HG02588 (cell line): Measurements from ENCODE around the gene VAC14.
"Not testable (repeated sequence)": the region's sequence is repeated elsewhere in the genome, so short reads cannot be mapped to it uniquely, and the experiment has no call there.

Source experiments
- ATAC-seq: cut with Tn5 transposase; IDR thresholded peaks from one replicate; pipeline ENCODE4 v1.9.1; 2021; ENCODE audit warnings: mild to moderate bottlenecking, moderate library complexity; ENCODE audit not compliant: unreplicated experiment

Gene VAC14

DNA sequence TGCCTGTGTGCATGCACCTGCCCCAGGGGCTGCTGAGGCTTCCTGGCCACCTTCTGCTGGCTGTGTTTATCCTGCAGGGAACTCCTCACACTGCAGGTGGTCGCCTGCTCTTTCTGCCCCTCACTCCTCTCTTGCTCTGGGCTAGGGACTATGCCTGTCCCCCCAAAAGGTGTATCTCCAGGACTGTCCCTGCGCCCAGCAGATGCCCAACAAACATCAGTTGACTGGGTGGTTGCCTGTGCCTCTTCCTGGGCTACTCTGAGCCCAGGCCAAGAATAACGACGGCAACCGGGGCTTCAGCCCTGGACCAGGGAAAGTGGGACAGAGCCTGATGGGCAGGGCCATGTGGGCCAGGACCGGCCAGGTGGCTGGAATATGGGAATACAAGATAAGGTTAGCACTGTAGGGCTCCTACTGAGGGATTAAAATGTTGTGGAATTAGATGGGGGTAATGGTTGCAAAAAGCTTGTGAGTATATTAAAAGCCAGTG lies 55.4 kb downstream of the VAC14 start:
- no peak for ATAC-seq

DNA sequence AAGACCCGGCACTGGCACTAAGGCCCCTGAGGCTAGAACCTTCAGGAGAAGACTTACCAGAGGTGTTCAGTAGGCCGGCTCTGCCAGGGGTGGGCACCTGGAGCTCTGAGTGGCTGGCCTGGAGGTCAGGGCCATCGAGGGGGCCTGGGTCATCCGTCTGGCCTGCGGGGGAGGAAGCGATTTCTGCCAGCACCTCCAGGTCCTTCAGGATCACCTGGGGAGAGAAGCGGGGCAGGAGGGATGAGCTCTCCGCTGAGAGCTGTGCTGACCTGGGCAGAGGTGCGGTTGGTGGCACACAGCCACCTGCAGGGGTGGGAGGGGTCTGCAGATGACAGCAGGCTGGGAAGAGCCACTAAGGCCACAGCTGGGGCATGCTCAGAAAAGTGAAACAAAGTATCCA lies 56.6 kb downstream of the VAC14 start:
- ATAC-seq = no peak

DNA sequence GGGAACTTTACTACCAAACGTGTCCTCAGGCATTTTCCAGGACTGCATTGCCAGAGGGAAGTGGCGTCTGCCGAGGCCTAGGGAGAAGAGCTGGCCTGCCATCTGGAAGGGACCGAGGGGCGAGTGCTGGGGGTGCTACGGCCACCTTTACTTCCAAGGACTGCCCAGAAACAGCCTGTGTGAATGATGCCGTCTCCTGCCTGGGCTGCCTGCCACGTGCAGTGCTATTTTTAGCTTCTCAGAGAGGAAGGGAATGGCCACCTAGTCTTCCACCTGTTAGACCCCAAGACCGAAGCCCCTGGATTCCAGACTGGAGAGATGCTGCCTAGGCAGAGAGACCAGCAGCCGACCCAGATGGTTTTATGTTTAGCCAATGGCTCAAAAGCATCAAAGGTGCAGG lies 57.2 kb downstream of the VAC14 start:
- ATAC-seq = no peak

DNA sequence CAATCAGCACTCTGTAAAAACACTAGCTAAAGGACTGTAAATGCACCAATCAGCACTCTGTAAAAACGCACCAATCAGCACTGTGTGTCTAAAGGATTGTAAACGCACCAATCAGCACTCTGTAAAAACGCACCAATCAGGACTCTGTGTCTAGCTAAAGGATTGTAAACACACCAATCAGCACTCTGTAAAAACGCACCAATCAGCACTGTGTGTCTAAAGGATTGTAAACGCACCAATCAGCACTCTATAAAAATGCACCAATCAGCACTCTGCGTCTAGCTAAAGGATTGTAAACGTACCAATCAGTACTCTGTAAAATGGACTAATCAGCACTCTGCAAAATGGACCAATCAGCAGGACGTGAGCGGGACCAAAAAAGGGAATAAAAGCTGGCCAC lies 58.0 kb downstream of the VAC14 start:
- not testable (repeated sequence) for ATAC-seq

DNA sequence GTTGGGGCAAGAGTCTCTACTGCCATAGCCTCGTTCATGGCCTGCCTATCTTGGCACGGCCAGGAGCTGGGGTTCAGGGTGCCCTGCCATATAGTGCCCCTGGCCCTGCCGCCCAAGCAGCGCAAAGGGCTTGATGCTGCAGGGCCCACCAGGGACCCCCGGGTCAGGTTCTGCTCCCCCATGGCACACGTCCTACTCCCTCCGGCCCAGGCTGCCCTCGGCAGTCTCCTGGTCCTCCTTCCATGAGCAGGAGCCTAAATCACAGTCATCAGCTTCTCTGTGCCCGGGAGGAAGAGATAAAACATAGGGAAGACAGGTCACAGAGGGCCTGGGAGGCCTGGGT lies 59.2 kb downstream of the VAC14 start:
- no peak for ATAC-seq

DNA sequence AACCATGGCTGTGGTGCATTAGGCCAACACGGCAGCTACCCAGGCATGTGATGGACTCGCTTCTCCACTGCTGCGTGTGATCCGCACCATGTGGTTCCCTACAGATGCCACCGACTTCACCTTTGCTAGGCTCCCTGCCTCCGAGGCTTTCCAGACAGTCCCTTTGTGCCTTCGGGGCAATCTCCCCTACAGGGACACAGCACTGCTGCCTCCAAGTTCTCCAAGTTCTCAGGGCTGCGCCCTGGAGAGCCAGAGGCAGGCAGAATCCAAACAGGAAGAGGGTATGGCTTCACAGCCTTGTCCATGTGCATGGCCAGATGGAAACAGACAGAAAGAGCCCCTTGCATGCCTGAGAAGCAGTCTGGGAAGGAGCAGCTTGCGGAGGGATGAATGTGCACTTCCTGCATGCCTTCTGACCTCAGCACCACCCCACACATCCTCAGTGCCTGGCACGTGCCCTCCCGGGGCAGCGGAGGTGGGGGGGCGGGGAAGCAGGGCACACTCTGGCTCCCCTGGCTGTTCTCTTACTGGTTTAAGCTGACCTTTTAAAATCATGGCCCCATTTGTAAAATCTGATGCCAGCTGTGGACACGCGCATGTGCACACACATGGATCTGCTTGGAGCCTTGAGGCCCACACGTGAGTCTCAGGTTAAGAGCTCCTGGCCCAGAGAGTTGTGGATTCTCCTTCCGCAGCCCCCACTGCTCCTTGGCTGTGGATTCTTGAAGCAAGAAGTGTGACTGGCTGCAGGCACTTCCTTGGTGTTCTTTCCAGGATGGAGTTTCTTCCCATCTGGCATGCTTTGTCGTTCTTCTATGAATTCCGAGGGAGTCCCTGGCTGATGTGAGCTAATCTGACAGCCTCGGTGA lies 59.8 kb downstream of the VAC14 start:
- ATAC-seq = no peak

DNA sequence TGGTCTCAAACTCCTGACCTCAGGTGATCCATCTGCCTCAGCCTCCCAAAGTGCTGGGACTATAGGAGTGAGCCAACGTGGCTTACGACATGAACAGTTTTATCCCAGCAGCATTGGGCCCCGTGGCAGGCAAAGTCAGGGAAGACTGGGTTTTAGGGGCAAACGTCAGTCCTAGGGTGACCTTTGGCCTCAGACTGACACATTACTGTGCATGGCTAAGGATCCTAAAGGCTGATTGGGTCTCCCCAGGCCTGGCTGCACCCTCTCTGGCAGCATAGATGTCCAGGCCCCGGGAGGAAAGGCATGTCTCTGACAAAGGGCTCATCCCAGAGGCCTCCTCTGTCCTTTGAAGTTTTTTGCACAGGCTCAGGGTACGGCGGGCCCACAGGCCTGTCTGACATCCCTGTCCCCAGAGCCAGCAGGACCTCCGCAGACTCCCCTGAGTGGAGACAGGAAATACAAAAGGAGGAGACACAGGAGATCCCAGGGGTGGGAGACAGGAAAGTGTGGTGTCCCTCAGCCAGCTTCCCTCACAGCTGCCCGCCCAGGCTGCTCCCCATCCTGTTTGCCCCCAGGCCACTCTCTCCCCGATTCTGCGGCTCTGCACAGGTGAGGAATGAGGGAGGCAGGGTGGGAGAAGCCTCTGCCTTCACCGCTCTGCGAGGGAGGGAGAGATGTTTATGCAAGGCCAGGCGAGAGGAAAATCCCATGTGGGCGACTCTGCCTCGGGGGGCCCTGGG lies 60.6 kb downstream of the VAC14 start:
- ATAC-seq = no peak

DNA sequence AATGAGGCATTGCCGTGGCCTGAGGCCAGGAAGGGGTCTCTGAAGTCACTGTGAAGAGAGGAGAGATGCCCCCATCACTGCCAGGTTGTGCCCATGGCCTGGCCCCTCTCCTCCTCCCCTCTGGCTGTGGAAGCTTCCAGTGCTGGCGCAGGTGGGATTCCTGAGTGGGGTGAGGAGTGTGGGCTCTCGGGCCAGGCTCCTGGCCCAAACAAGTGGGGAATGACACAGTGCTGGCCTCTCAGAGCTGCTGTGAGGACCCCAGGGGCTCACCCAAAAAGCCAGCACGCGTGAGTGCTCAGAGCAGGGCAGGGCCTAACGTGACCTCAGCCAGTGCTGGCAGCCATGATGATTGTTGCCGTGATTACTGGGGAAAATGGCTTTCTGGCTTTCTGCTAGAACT lies 61.6 kb downstream of the VAC14 start:
- no peak for ATAC-seq

DNA sequence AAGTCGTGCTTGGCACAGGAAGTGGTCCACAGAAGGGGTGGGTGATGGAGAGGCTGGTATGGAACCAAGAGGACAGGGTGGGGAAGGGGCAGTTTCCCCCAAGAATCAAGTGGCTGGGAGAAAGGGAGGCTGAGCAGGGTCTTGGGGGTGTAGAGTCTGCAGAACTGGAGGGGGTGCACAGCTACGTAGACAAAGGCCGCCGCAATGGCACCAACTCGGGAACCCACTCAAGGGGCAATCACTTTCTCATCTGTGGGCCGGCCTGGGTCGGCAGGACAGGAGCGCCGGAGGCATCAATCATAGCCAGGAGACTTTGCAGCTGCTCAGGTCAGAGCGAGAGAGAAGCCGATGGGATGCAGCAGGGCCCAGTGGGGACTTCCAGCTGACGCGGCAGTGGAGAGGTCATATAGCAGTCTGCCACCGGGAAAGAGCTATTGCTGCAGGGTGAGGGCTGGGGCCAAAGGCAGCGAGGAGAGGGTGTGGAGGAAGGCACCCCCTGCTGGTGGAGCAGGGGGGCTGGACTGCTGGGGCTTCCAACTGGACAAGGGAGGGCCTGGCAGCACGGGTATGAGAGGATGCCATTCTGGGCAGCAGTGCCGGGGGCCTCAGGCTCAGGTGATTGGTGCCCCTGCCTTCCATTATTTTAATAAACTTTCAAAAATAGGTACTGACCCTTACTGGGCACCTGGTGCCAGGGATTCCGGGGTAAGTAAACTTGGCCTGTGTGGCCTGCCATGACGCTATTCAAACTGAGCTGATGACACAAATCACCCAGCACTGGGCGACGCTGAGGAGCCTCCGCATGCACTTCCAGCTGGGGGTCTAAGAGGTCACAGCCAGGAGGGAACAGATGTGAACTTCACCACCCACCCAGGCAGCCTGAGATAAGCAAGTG lies 62.6 kb downstream of the VAC14 start:
- ATAC-seq = no peak

DNA sequence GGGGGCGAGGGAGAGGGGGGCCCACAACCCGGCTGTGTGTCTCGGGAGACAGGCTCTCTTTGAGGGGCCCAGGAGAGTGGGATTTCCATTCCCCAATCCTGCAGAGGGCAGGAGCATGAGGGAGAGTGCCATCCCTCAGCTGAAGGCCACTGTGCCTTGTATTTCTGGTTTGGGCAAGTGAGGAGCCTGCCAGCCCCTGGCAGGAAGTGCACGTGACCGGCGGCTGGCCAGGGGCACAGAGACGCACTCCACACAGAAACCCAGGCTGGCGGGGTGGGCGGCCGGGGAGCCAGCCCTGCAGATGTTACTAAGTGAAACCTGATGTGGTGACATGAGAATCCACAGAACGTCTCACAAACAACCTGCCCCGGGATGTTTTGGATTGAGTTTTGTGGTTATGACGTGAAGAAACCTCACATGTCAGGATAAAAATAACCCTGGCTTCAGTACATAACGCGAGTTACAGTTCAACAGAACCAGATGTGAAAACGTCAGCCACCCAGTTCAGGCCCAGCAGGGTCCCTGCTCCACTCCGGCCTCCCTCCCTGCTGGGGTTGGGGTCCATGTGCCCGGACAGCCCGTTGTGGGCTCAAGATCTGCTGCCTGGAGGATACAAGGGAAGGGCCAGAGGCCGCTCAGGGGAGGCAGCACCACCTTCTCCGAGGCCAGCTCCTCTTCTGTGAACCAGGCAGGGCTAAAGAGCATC lies 63.4 kb downstream of the VAC14 start:
- peak; percentile 88 for ATAC-seq

DNA sequence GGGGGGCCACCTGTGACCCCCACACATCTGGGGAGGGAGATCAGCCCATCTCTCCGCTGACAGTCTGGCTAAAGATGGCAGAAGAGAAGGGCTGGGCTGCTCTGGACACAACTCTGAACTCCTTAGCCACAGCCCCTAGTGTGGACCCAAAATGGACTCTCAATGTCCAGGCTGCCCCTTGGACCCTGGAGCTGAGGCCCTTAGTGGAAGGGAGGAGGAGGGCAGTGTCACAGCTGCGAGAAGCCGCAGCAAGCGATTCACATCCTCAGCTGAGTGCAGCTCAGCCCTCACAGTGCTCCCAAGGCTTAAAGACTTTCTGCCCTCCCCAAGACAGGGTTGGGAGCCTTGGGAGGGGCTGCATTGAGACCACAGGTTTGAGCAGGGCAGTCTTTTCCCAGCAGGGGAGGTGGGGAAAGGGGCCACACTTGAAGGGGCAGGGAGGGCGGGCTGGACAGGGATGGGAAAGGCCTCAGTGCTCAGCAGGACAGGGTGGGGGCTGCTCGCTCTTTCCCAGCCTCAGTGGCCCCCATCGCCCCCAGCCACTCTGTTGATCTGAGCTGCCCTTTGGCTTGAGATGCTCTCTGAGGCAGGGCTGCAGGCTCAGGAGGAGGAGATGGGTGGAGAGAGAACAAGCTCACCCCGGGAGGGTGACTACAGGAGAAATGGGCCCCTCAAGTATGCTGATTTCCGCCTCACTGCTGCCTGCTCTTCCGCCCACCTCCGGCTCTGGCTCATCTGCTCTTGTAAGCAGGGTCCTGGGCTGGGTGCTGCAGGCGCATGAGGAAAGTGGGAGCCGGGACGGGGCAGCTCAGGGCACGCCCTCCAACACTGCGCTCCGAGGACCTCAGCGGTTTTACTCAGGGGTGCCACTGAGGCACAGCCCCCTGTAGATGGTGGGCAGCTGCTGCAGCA lies 64.2 kb downstream of the VAC14 start:
- ATAC-seq = no peak

DNA sequence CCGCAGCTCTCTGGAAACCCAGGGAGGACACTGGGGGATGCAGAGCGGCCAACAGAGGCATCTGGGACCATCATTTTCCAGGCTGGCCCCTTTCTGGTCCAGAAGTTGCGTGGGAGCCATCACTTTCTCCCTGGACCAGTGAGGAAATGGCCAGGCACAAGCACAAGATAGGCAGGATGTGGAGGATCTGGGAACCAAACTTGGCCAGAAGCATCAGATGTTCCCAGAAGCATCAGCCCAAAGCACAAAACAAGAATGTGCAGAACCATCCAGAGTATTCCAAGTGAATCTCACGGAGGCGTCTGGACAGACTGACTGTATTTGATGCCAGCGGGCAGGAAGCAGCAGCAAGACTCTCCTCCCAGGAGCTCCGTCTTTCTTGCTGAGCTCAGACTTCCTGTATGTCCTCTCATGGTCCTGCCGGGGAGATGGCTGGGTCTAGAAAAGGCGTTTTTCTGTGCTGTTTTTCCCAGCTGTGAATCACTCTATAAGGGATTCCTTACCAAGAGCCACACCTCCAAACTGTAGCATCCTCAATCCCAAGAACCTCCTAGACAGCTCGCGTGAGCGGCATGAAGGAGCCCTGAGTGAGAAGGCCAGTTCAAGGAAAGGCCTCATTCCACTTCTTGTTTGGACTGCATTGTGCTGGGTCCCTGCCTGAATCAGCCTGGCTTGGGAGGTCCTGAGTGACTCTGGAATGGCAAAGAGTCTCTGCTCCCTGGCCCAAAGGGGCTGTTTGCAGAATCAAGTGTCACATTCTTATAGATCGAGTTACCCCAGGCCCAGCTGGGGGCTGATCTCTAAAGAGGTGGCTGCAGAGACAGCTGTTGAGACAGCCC lies 65.6 kb downstream of the VAC14 start:
- no peak for ATAC-seq

DNA sequence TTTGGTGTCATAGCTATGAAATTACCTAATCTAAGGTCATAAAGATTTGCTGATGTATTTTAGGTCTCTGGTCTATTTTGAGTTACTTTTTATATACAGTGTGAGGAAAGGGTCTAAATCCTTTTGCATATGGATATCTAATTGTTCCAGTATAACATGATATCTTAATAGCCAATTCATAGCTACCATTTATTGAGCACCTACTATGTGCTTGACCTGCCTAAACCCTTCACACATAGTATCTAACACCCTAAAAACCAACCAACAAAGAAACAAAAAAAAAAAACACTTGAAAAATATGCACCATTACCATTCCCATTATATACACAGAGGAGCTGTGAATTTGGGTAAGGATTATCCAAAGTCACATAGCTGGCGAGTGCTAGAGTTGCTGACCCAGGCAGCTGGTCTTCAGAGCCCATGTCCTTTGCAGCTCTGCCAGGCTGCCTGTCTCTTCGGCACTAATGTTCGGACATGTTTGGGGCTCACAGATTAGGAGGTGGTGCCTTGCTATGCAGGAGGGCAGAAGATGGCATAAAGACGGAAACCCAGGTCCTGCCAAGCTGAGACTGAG lies 66.3 kb downstream of the VAC14 start:
- ATAC-seq = no peak

DNA sequence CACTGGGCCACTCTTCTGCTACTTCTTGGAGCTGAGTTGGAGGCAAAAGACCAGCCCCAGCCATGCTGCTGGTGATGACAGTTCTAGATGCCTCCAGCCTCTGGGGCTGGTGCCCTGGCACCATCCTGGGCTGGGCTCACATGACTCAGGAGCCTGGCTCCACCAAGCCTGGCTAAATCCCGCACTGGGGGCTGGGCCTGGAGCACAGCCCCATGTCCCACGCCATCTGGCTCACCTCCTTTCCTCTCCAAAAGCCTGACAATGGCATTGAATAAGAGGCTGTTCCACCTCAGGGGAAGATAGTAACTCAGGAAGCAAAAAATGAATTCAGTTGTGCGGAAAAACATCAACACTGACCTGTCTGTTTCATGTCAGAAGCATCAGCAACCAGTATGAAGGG lies 70.0 kb downstream of the VAC14 start:
- ATAC-seq = no peak

DNA sequence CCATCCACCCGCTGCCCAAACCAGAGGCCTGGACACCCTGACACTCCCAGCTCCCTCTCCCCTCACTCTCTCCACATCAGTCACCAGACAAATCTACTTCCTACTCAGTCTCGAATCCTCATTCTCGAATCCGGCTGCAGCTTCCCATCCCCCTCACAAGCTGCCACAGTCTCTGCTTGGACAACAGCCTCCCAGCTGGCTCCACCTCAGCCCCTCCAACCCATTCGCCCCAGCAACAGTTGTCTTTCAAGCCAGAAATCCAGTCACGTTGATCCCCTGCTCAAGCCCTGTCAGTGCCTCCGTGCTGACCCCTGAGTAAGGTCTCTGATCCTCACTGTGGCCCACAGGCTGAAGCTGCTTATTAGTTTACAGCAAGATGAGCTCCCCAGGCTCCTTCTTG lies 70.9 kb downstream of the VAC14 start:
- ATAC-seq = no peak

DNA sequence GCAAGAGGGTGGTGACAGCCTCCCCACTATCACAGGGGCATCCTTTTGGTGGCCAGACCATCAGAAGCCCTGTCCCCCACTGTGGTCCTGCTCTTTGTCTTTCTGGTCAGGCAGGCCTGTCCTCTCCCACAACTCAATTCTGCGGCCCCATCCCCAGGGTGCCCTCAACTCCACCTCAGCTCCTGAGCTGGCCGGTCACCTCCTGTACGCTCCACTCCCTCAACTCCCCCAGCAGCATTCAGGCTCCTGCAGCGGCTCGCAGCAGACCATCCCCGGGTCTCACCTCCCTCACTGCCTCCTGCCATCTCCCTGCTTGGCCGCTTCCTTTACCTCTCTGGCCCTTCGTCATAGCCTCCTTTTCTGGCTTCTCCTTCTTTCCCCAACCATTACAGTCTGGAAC lies 71.7 kb downstream of the VAC14 start:
- ATAC-seq = no peak

DNA sequence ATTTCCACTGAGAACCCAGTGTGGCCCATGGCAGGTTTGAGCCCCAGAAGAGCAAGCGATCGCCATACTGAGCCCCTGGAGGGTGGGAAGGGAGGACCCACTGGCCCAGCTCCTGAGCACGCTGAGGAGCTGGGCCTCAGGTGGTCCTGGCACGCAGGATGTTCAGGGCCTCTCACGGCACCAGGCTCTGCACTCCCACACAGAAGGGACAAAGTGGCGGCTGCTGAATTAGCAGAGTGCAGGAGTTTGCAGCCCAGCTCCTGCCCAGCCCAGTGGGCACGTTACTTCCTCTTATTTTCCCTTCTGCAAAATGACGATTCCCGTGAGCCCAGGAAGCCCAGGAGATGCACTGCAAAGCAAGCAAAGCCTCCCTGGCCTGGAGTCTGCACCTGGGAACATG lies 72.8 kb downstream of the VAC14 start:
- ATAC-seq = no peak

DNA sequence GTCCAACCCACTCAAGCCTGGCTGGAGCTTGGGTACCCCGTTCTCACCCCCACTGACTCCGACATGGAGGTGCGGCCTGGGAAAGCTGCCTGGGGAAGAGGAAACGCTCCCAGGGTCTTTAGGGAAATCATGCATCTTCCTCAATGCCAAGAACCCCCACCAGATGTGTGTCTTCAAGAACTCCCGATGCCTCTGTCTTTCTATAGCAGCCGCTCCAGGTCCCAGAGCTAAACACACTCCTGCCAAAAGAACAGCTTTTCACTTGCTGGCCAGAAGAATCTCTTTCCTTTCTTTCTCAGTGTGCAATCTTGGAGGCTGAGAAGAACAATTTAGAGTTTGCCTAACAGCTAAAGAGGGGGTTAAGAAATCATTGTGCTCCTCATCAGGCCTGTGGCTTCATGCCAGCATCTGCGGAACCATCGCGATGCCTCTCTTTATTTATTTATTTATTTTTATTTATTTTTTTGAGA lies 74.0 kb downstream of the VAC14 start:
- no peak for ATAC-seq
